H1 (cell line): ENCODE data around the gene WSCD2. TPM values are rescaled to one million over a fixed set of nuclear protein-coding genes. Genes with fewer than 3 reads are reported as not detected.

Source experiments
- CTCF ChIA-PET: fragments of 300-600 bp; sonication (Branson Sonifier 250); formaldehyde crosslinking; loops from one replicate; lab custom pipeline; 2021; ENCODE audit not compliant: partially characterized antibody; lab: Charles Lee
- POLR2A ChIA-PET: fragments of 300-600 bp; sonication (Branson Sonifier 250); formaldehyde crosslinking; loops from one replicate; lab custom pipeline; 2021; ENCODE audit warnings: inconsistent platforms; ENCODE audit not compliant: partially characterized antibody; lab: Charles Lee
- DNase-seq, 2 experiments: peaks; one replicate each; pipeline versions ENCODE4 v3.0.0 to v3.0.0-alpha.2; 2010 to 2022; ENCODE audit warnings: low spot score in 2 of 2, low read depth in 1 of 2, mixed read lengths in 1 of 2
- FAIRE-seq: peaks from 2 replicates; lab custom pipeline; 2011; peaks lifted over from hg19 to GRCh38; lab: Jason Lieb, UNC
- H2AFZ ChIP-seq: 2 replicates; pipeline ENCODE4 v1.8.1; 2012; ENCODE audit warnings: low read length, inconsistent platforms
- H2AK5ac ChIP-seq: 2 replicates; pipeline ENCODE4 v1.6.1; 2013; ENCODE audit warnings: low read depth, low read length
- H2BK120ac ChIP-seq: replicated peaks from 2 replicates; pipeline ENCODE3; 2013; ENCODE audit warnings: low read depth, low read length, inconsistent platforms
- H2BK12ac ChIP-seq: 2 replicates; pipeline ENCODE4 v1.6.1; 2013; ENCODE audit warnings: low read depth, low read length
- H2BK15ac ChIP-seq: 2 replicates; pipeline ENCODE4 v1.6.1; 2013; ENCODE audit warnings: low read length
- H2BK20ac ChIP-seq: 2 replicates; pipeline ENCODE4 v1.6.1; 2013; ENCODE audit warnings: low read length
- H2BK5ac ChIP-seq: 2 replicates; pipeline ENCODE4 v1.6.1; 2013; ENCODE audit warnings: low read depth, low read length
- H3K14ac ChIP-seq: 2 replicates; pipeline ENCODE4 v1.6.1; 2013; ENCODE audit warnings: inconsistent platforms; ENCODE audit not compliant: insufficient read length
- H3K18ac ChIP-seq: 2 replicates; pipeline ENCODE4 v1.6.1; 2013; ENCODE audit warnings: low read length; ENCODE audit errors: extremely low read depth
- H3K23ac ChIP-seq: 2 replicates; pipeline ENCODE4 v1.6.1; 2013; ENCODE audit warnings: inconsistent platforms; ENCODE audit not compliant: insufficient read length
- H3K23me2 ChIP-seq: 2 replicates; pipeline ENCODE4 v1.6.1; 2013; ENCODE audit warnings: low read depth, low read length
- H3K27ac ChIP-seq: 2 replicates; pipeline ENCODE4 v1.6.1; 2011; ENCODE audit warnings: low read depth, low read length, inconsistent platforms
- H3K27me3 ChIP-seq, 4 experiments: replicated peaks in 1 of 4; 1 replicate in 1 of 4; 2 replicates in 3 of 4; pipeline versions ENCODE4 v1.6.1 to v1.8.1; 2011 to 2013; ENCODE audit warnings: low read length in 3 of 4, mild to moderate bottlenecking in 3 of 4, inconsistent platforms in 2 of 4, mixed read lengths in 2 of 4, moderate library complexity in 1 of 4; ENCODE audit not compliant: control insufficient read depth in 3 of 4, insufficient read depth in 3 of 4; ENCODE audit errors: extremely low read depth in 1 of 4
- H3K36me3 ChIP-seq, 4 experiments: 2 replicates each; pipeline versions ENCODE4 v1.6.1 to v1.8.1; 2011 to 2013; ENCODE audit warnings: mild to moderate bottlenecking in 4 of 4, low read length in 3 of 4, moderate library complexity in 2 of 4, control low read depth in 1 of 4, inconsistent platforms in 1 of 4; ENCODE audit not compliant: insufficient read depth in 4 of 4, control insufficient read depth in 2 of 4
- H3K4ac ChIP-seq: replicated peaks from 2 replicates; pipeline ENCODE3; 2013; ENCODE audit warnings: low read length, low read depth, mixed read lengths, inconsistent platforms; ENCODE audit not compliant: insufficient read length
- H3K4me1 ChIP-seq, 4 experiments: replicated peaks in 1 of 4; 1 replicate in 1 of 4; 2 replicates in 3 of 4; pipeline versions ENCODE4 v1.6.1 to v1.8.1; 2011 to 2013; ENCODE audit warnings: low read length in 3 of 4, inconsistent platforms in 2 of 4, mixed read lengths in 1 of 4; ENCODE audit not compliant: insufficient read depth in 4 of 4, control insufficient read depth in 3 of 4
- H3K4me2 ChIP-seq, 2 experiments: 2 replicates each; pipeline versions ENCODE4 v1.6.1 to v1.8.1; 2011 to 2013; ENCODE audit warnings: low read depth in 2 of 2, low read length in 2 of 2, control low read depth in 1 of 2, inconsistent platforms in 1 of 2, mild to moderate bottlenecking in 1 of 2; ENCODE audit not compliant: insufficient read depth in 1 of 2
- H3K4me3 ChIP-seq, 4 experiments: fragments of 200-600, 300-600 bp in 1 of 4; sonication (generic), shearing (Covaris generic), sonication (Bioruptor Twin) in 1 of 4; 2 replicates each; pipeline versions ENCODE4 v1.5.1 to v1.8.1; 2011 to 2016; ENCODE audit warnings: low read length in 4 of 4, low read depth in 3 of 4, control low read depth in 2 of 4, inconsistent platforms in 2 of 4, mild to moderate bottlenecking in 2 of 4, mixed read lengths in 1 of 4, moderate library complexity in 1 of 4; ENCODE audit not compliant: insufficient read depth in 2 of 4; ENCODE audit errors: extremely low read depth in 1 of 4
- H3K56ac ChIP-seq: replicated peaks from 2 replicates; pipeline ENCODE3; 2013; ENCODE audit warnings: low read depth, mild to moderate bottlenecking, mixed read lengths, low read length, inconsistent platforms; ENCODE audit not compliant: insufficient read length
- H3K79me1 ChIP-seq: 2 replicates; pipeline ENCODE4 v1.6.1; 2013; ENCODE audit warnings: low read depth, low read length, control low read depth
- H3K79me2 ChIP-seq, 2 experiments: 2 replicates each; pipeline versions ENCODE4 v1.6.1 to v1.8.1; 2012 to 2013; ENCODE audit warnings: low read length in 2 of 2, mild to moderate bottlenecking in 2 of 2, inconsistent platforms in 1 of 2; ENCODE audit not compliant: insufficient read depth in 2 of 2, control insufficient read depth in 1 of 2
- H3K9ac ChIP-seq, 4 experiments: replicated peaks in 1 of 4; 1 replicate in 1 of 4; 2 replicates in 3 of 4; pipeline versions ENCODE4 v1.6.1 to v1.8.1; 2011 to 2013; ENCODE audit warnings: low read depth in 3 of 4, low read length in 3 of 4, control low read depth in 2 of 4, mild to moderate bottlenecking in 2 of 4, moderate library complexity in 2 of 4, inconsistent platforms in 1 of 4; ENCODE audit errors: extremely low read depth in 1 of 4
- H3K9me3 ChIP-seq, 2 experiments: 2 replicates each; pipeline versions ENCODE4 v1.6.1 to v1.8.1; 2012 to 2013; ENCODE audit warnings: mild to moderate bottlenecking in 2 of 2, moderate library complexity in 2 of 2, control low read depth in 1 of 2, inconsistent platforms in 1 of 2, low read depth in 1 of 2, low read length in 1 of 2, mixed read lengths in 1 of 2; ENCODE audit not compliant: insufficient read depth in 2 of 2
- H4K20me1 ChIP-seq, 2 experiments: replicated peaks in 1 of 2; 2 replicates each; pipeline versions ENCODE3 to v1.8.1; 2011 to 2013; ENCODE audit warnings: inconsistent platforms in 2 of 2, low read length in 2 of 2, mild to moderate bottlenecking in 1 of 2; ENCODE audit not compliant: insufficient read depth in 2 of 2, control insufficient read depth in 1 of 2
- H4K5ac ChIP-seq: 2 replicates; pipeline ENCODE4 v1.6.1; 2013; ENCODE audit warnings: low read length, low read depth, mixed read lengths, inconsistent platforms; ENCODE audit not compliant: insufficient read length
- H4K8ac ChIP-seq: 2 replicates; pipeline ENCODE4 v1.8.0; 2013; ENCODE audit warnings: mild to moderate bottlenecking, moderate library complexity, low read length, inconsistent platforms; ENCODE audit not compliant: insufficient read depth; ENCODE audit errors: extremely low read depth
- H4K91ac ChIP-seq: replicated peaks from 2 replicates; pipeline ENCODE3; 2013; ENCODE audit warnings: low read length, mixed read lengths, inconsistent platforms; ENCODE audit not compliant: insufficient read length
- CBX5 ChIP-seq: fragments of 300-800, 300-1000 bp; sonication (generic); IDR thresholded peaks from 2 replicates; pipeline ENCODE4 v1.7.1; 2016; ENCODE audit warnings: antibody characterized with exemption, low read length, low read depth
- MAFK ChIP-seq: IDR thresholded peaks from 2 replicates; pipeline ENCODE4 v1.6.1; 2012; ENCODE audit warnings: low read depth, mild to moderate bottlenecking, improper control_type of control experiment, low read length
- POLR2A ChIP-seq, 2 experiments: IDR thresholded peaks; 1 replicate in 1 of 2; 2 replicates in 1 of 2; pipeline ENCODE4 v1.6.1; 2011; ENCODE audit warnings: low read depth in 2 of 2, low read length in 2 of 2, mild to moderate bottlenecking in 2 of 2; ENCODE audit errors: control extremely low read depth in 1 of 2
- POU5F1 ChIP-seq: IDR thresholded peaks from 2 replicates; pipeline ENCODE4 v1.6.1; 2011; ENCODE audit warnings: low read depth, mild to moderate bottlenecking, low read length, moderate library complexity
- SIX5 ChIP-seq: IDR thresholded peaks from 2 replicates; pipeline ENCODE4 v1.6.1; 2011; ENCODE audit warnings: mild to moderate bottlenecking, low read depth, low read length
- YY1 ChIP-seq: IDR thresholded peaks from 2 replicates; pipeline ENCODE4 v1.6.1; 2011; ENCODE audit warnings: low read depth, mild to moderate bottlenecking, low read length
- WGBS, 2 experiments: shearing (Covaris generic) in 1 of 2; methylation state at CpG; one replicate each; pipeline versions ENCODE4 v1.1.6 to v1.1.7; 2013 to 2015; ENCODE audit warnings: low lambda C conversion rate in 2 of 2, mixed read lengths in 2 of 2, inconsistent platforms in 1 of 2, low coverage in 1 of 2, missing lambda C conversion rate in 1 of 2; ENCODE audit not compliant: insufficient replicate concordance in 2 of 2, insufficient coverage in 1 of 2, insufficient read length in 1 of 2; ENCODE audit errors: extremely low coverage in 1 of 2, missing lambda C conversion rate in 1 of 2; 5-methylcytosine and 5-hydroxymethylcytosine counted together
- polyA plus RNA-seq, 7 experiments: library from polyadenylated mRNA; depleted of rRNA in 3 of 7; stranded (reverse) in 5 of 7; unstranded in 2 of 7; fragments of >200 nt in 5 of 7; fragments of 200-250 nt in 2 of 7; gene quantifications; 1 replicate in 5 of 7; 2 replicates in 1 of 7; 4 replicates in 1 of 7; pipeline versions ENCODE4 v1.2.1 to v1.2.3, GENCODE V29; 2011 to 2013; ENCODE audit warnings: missing spikeins in 2 of 7, mixed read lengths in 2 of 7
- total RNA-seq: library from RNA; stranded (reverse); fragmentation: NEBNext Ultra II Directional; extraction: Animal tissue kit (Norgen Biotek cat#: 25700); gene quantifications from 2 replicates; pipeline ENCODE4 v1.2.1, GENCODE V29; 2021
- TF ChIP-seq, protein P1 (sequence below): IDR thresholded peaks from 2 replicates; pipeline ENCODE4 v1.6.1; 2012; ENCODE audit warnings: low read length, inconsistent platforms

WSCD2 gene
- total and polyA plus RNA-seq, 2 of the 8 experiments (the other 6 are each of a cell fraction or from before 2014, with no cell fraction given), result 1.3 to 2.2 TPM

DNA sequence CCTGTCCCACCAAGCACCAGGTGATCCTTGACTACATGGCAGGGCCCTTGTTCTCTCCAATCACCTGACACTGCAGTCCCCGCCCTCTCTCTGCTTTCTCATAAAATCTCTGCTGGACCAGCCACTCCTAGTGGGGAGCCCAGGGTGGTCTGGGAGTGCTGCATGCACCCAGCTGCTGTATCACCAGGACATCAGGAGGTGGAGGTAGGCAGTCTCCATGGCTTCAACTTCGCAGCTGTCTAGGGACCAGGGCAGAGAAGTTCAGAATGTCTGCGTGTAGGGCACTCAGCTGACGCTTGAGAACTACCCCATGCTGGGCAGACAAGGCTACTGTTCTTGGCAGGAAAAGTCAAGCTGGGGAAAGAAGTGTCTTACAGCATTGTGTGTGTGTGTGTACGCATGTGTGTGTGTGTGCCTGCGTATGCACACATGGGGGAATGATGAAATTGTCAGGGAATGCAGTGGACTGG, 2.6 kb downstream of the WSCD2 start:
- Histone ChIP-seq H2AFZ (no peak overlapping the region), H3K4ac (no peak overlapping the region), H2BK15ac (no peak overlapping the region)
- 81% methylated on average over 6 of the region's 6 CpGs; no CpG with 5 or more reads in 1 of the 2 experiments for WGBS, 2 experiments
- TF ChIP-seq CBX5, result no peak
- TF ChIP-seq YY1, result no peak
- TF ChIP-seq SIX5, result no peak
- TF ChIP-seq, protein P1, sequence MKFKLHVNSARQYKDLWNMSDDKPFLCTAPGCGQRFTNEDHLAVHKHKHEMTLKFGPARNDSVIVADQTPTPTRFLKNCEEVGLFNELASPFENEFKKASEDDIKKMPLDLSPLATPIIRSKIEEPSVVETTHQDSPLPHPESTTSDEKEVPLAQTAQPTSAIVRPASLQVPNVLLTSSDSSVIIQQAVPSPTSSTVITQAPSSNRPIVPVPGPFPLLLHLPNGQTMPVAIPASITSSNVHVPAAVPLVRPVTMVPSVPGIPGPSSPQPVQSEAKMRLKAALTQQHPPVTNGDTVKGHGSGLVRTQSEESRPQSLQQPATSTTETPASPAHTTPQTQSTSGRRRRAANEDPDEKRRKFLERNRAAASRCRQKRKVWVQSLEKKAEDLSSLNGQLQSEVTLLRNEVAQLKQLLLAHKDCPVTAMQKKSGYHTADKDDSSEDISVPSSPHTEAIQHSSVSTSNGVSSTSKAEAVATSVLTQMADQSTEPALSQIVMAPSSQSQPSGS, result no peak
- no peak for TF ChIP-seq POU5F1
- TF ChIP-seq MAFK, result no peak
- no peak for TF ChIP-seq POLR2A (IDR thresholded peaks at IDR 0.05; ENCODE audit: control extremely low read depth in 1 of 2, low read depth in 2 of 2, low read length in 2 of 2)
- TF ChIP-seq, all 59 proteins: peak for 0
- peaks cover 0 to 14% (median 6%) of the 10 kb centered on the region in 4 experiments; a peak in 3 of 7 replicates for H3K27me3 ChIP-seq
- H2BK120ac ChIP-seq, result no peak overlapping the region
- peaks cover 10% of the 10 kb centered on the region; the same call in 1 of the 2 replicates for H3K23me2 ChIP-seq
- H3K23ac ChIP-seq, result no peak overlapping the region
- no peak overlapping the region; a peak in 1 of 4 replicates for H3K4me2 ChIP-seq
- H3K14ac ChIP-seq, result no peak overlapping the region
- no peak overlapping the region; the same call in 1 of the 2 replicates for H2BK20ac ChIP-seq
- H4K8ac ChIP-seq, result no peak overlapping the region
- H2AK5ac ChIP-seq, result 0 out of 2 replicates have a peak overlapping the region, but pooled peaks have one; percentile 68
- H4K5ac ChIP-seq, result no peak overlapping the region
- H2BK5ac ChIP-seq, result no peak overlapping the region
- H3K56ac ChIP-seq, result no peak overlapping the region
- no peaks in the 10 kb centered on the region for H3K9me3 ChIP-seq
- peaks cover 0 to 19% (median 4%) of the 10 kb centered on the region in 4 experiments; a peak in 5 of 7 replicates for H3K4me1 ChIP-seq
- H3K79me2 ChIP-seq, result no peaks in the 10 kb centered on the region
- no peak overlapping the region for H3K9ac ChIP-seq
- H3K4me3 ChIP-seq, result no peak overlapping the region
- H2BK12ac ChIP-seq, result no peak overlapping the region
- no peak overlapping the region for H3K27ac ChIP-seq
- no peaks in the 10 kb centered on the region for H3K36me3 ChIP-seq
- H4K91ac ChIP-seq, result no peak overlapping the region
- no peak for DNase-seq
- H3K79me1 ChIP-seq, result peaks cover 8% of the 10 kb centered on the region; the same call in 1 of the 2 replicates
- peak; percentile 28 for FAIRE-seq
- POLR2A ChIA-PET, result interaction anchor here (1.8 kb wide), 1 partner anchor 16 kb away, joined by 3 read pairs; no protein-coding TSS in a partner anchor
- H4K20me1 ChIP-seq, result peaks cover 0 to 3% of the 10 kb centered on the region in 2 experiments
- no peak overlapping the region for H3K18ac ChIP-seq
- CTCF ChIA-PET, result interaction anchor here (0.9 to 4.2 kb wide), 10 partner anchors 11 to 341 kb away, joined by 3 to 64 read pairs (median 4); no protein-coding TSS in a partner anchor
